HUES64 (cell line): ENCODE results near the gene COQ10B. TPM values are rescaled to one million over a fixed set of nuclear protein-coding genes. Genes with fewer than 3 reads are reported as not detected.

Experiments
- H3K27ac ChIP-seq: 2 replicates; pipeline ENCODE4 v1.7.0; 2013; ENCODE audit warnings: low read depth, low read length, inconsistent platforms
- H3K27me3 ChIP-seq: 2 replicates; pipeline ENCODE4 v1.6.1; 2013; ENCODE audit warnings: mild to moderate bottlenecking, low read length; ENCODE audit not compliant: insufficient read depth
- H3K36me3 ChIP-seq: 2 replicates; pipeline ENCODE4 v1.6.1; 2013; ENCODE audit warnings: mild to moderate bottlenecking, low read length; ENCODE audit not compliant: insufficient read depth
- H3K4me1 ChIP-seq: 2 replicates; pipeline ENCODE4 v1.6.1; 2013; ENCODE audit warnings: mild to moderate bottlenecking, low read length, moderate library complexity; ENCODE audit not compliant: insufficient read depth
- H3K4me3 ChIP-seq: 2 replicates; pipeline ENCODE4 v1.5.1; 2013; ENCODE audit warnings: mild to moderate bottlenecking, low read length, moderate library complexity
- H3K9ac ChIP-seq: 2 replicates; pipeline ENCODE4 v1.6.1; 2013; ENCODE audit warnings: mild to moderate bottlenecking, low read depth, low read length
- H3K9me3 ChIP-seq: 2 replicates; pipeline ENCODE4 v1.6.1; 2013; ENCODE audit warnings: low read depth, low read length; ENCODE audit not compliant: insufficient read depth
- WGBS: fragments of 150-250, 120-280 bp; methylation state at CpG from one replicate; pipeline ENCODE4 v1.1.7; 2013; ENCODE audit warnings: missing lambda C conversion rate; 5-methylcytosine and 5-hydroxymethylcytosine counted together
- polyA plus RNA-seq, 2 experiments: library from polyadenylated mRNA; stranded (reverse); fragments of 50-300 nt; gene quantifications; one replicate each; pipeline ENCODE4 v1.2.3, GENCODE V29; 2013

Gene COQ10B
- 13.3 TPM for polyA plus RNA-seq (2013, experiment 1 of 2)
- 15.6 TPM for polyA plus RNA-seq (2013, experiment 2 of 2)

DNA sequence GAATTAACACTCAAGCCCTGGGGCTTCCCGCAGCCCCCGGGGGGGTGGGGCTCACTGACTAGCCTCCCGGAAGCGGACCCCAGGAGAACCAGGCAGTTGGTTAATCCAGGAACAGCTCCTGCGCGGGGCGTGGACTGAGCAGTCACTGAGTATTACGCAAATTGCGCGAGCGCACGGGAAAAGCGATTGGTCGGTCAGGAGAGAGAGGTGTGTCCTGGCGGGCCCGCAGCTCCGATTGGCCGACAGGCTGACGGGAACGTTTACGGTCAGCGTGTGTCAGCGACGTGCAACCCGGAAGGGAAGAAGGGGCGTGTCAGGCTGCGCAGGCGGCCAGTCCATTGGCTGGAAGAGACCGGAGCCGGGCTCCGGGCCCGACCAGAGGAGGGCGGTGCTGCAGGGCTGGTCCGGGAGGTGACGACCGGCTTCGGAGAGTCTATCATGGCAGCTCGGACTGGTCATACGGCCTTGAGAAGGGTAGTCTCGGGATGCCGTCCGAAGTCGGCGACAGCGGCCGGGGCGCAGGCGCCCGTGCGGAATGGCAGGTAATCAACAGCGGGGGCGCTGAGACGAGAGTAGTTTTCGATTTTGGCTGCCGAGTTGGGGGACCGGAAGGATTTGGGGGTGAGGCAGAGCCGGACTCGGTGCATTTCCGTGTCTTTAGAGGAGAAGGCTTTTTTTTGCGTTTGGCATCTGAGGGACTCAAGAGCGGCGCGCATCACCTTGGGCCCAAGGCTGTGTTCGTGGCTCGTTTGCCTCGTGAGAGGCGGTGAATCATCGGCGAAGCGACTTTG lies at the start of gene COQ10B:
Gene COQ10B (plus strand): TSS at position 430 of the 791 bp plus-strand sequence. CDS start 9 bp downstream, at position 439.
- Histone ChIP-seq H3K9ac (peak within 1 kb of the TSS; percentile 68), H3K4me1 (peaks cover 11% of the 10 kb centered on the region; the same call in 1 of the 2 replicates), H3K9me3 (no peaks in the 10 kb centered on the region), H3K36me3 (no peaks in the 10 kb centered on the region), H3K4me3 (peak within 1 kb of the TSS; percentile 77), H3K27me3 (no peaks in the 10 kb centered on the region), H3K27ac (peak within 1 kb of the TSS; percentile 86)
- WGBS = under 1% methylated on average over 70 of the region's 70 CpGs

DNA sequence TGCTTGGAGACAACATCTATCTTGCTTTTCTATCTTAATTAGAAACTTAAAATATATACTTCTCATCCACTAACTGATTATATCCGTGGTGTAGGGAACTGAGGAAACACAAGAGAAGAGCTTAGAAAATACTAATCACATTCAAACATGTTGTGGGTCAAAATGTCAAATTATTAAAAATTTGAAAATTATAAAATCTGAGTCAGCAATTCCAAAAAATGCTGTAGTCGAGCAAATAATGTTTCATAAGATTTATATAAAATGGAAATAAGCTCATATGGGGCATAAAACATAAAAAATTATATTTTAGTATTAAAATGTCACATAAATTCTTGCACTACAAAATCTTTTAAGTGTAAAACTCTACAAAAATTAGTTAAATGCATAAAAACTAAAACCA lies 47.8 kb upstream of the COQ10B start:
- Histone ChIP-seq H3K9me3 (no peaks in the 10 kb centered on the region), H3K4me1 (no peaks in the 10 kb centered on the region), H3K27ac (no peak overlapping the region), H3K27me3 (no peaks in the 10 kb centered on the region), H3K4me3 (no peak overlapping the region), H3K36me3 (peaks cover 100% of the 10 kb centered on the region), H3K9ac (no peak overlapping the region)
- WGBS = no CpG with 5 or more reads among the region's 2 CpGs

DNA sequence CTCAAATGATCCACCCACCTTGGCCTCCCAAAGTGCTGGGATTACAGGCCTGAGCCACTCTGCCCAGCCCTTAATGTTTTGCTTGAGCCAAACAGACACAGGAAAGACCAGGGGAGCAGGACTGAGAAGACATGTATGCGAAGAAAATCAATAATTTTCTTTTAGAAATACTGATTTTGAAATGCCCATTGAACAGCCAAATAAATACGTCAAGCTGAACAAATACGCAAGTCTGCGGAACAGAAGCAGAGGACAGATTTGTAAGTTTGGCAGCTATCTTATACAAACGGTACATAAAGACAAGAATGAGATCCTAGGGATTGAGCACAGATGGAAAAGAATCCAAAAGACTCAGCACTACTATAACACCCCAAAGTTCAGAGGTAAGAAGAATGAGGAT lies 39.3 kb upstream of the COQ10B start:
- Histone ChIP-seq H3K36me3 (peaks cover 100% of the 10 kb centered on the region), H3K27me3 (no peaks in the 10 kb centered on the region), H3K27ac (no peak overlapping the region), H3K9me3 (no peaks in the 10 kb centered on the region), H3K4me1 (no peaks in the 10 kb centered on the region), H3K9ac (no peak overlapping the region), H3K4me3 (no peak overlapping the region)
- WGBS = 100% methylated on average over 5 of the region's 5 CpGs

- H3K27me3 ChIP-seq = no peaks in the 10 kb centered on the region
- no peak overlapping the region for H3K9ac ChIP-seq
- H3K9me3 ChIP-seq = no peaks in the 10 kb centered on the region
- no peak overlapping the region for H3K4me3 ChIP-seq
- no peaks in the 10 kb centered on the region for H3K4me1 ChIP-seq
- WGBS = 93% methylated on average over 2 of the region's 2 CpGs
- H3K27ac ChIP-seq = no peak overlapping the region
- peaks cover 100% of the 10 kb centered on the region for H3K36me3 ChIP-seq
These were observed 38.8 kb upstream of the COQ10B start for GRCh38 chr2:197414515-197414914.

- H3K4me3 ChIP-seq = no peak overlapping the region
- no peaks in the 10 kb centered on the region for H3K4me1 ChIP-seq
- WGBS = 90% methylated on average over 1 of the region's 1 CpG
- no peaks in the 10 kb centered on the region for H3K9me3 ChIP-seq
- no peak overlapping the region for H3K27ac ChIP-seq
- H3K36me3 ChIP-seq = peaks cover 100% of the 10 kb centered on the region
- no peak overlapping the region for H3K9ac ChIP-seq
- no peaks in the 10 kb centered on the region for H3K27me3 ChIP-seq
These were observed 37.1 kb upstream of the COQ10B start for GRCh38 chr2:197416268-197416667.

- no peaks in the 10 kb centered on the region for H3K27me3 ChIP-seq
- H3K27ac ChIP-seq = no peak overlapping the region
- peaks cover 96% of the 10 kb centered on the region for H3K36me3 ChIP-seq
- no peaks in the 10 kb centered on the region for H3K4me1 ChIP-seq
- no peak overlapping the region for H3K4me3 ChIP-seq
- no peaks in the 10 kb centered on the region for H3K9me3 ChIP-seq
- H3K9ac ChIP-seq = no peak overlapping the region
These were observed 33.9 kb upstream of the COQ10B start for GRCh38 chr2:197419438-197419837.

DNA sequence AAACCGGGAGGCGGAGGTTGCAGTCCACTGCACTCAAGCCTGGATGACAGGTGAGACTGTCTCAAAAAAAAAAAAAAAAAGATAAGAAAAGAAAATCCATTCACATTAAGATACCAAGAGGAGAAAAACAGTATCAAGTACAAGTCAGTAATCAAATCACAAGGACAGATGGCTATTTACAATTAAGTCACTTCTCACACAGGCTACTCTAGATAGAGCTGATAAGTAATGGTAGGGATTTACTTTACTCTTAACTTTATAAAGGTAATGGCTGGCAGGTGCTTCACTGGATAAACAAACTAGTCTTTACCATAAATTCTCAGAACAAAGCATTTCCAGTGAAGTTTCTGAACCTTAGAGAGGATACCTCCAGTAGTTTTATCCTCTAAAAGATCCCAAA lies 30.0 kb upstream of the COQ10B start:
- no peaks in the 10 kb centered on the region for H3K27me3 ChIP-seq
- no peak overlapping the region for H3K9ac ChIP-seq
- H3K4me1 ChIP-seq = peaks cover 8% of the 10 kb centered on the region; the same call in 1 of the 2 replicates
- peaks cover 58% of the 10 kb centered on the region for H3K36me3 ChIP-seq
- H3K27ac ChIP-seq = no peak overlapping the region
- WGBS = 97% methylated on average over 2 of the region's 2 CpGs
- H3K4me3 ChIP-seq = no peak overlapping the region
- H3K9me3 ChIP-seq = no peaks in the 10 kb centered on the region

DNA sequence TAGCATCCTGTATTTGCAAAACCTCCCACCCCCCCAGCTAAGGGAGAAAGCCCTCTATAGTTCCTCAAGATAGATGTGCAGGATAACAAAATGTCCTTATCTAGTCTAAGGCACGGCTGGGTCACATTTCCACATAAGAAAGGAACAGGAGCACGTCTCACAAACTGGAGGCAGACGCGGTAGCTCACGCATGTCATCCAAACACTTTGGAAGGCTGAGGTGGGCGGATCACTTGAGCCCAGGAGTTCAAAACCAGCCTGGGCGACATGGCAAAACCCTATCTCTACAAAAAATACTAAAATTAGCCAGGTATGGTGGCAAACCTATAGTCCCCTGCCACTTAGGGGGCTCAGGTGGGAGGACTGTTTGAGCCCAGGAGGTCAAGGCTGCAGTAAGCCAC lies 27.8 kb upstream of the COQ10B start:
- Histone ChIP-seq H3K4me1 (peaks cover 8% of the 10 kb centered on the region; the same call in 1 of the 2 replicates), H3K9me3 (no peaks in the 10 kb centered on the region), H3K4me3 (no peak overlapping the region), H3K27me3 (no peaks in the 10 kb centered on the region), H3K27ac (no peak overlapping the region), H3K9ac (no peak overlapping the region), H3K36me3 (peaks cover 52% of the 10 kb centered on the region)
- 92% methylated on average over 7 of the region's 7 CpGs for WGBS

- Histone ChIP-seq H3K4me1 (peaks cover 13% of the 10 kb centered on the region), H3K9me3 (no peaks in the 10 kb centered on the region), H3K27ac (no peak overlapping the region), H3K4me3 (no peak overlapping the region), H3K36me3 (peaks cover 40% of the 10 kb centered on the region), H3K27me3 (no peaks in the 10 kb centered on the region), H3K9ac (no peak overlapping the region)
- 98% methylated on average over 2 of the region's 2 CpGs for WGBS
These were observed 26.4 kb upstream of the COQ10B start for GRCh38 chr2:197426723-197427603.

- Histone ChIP-seq H3K9ac (no peak overlapping the region), H3K4me1 (peaks cover 20% of the 10 kb centered on the region), H3K36me3 (peaks cover 31% of the 10 kb centered on the region), H3K27ac (no peak overlapping the region), H3K27me3 (no peaks in the 10 kb centered on the region), H3K4me3 (no peak overlapping the region), H3K9me3 (no peaks in the 10 kb centered on the region)
- WGBS = 96% methylated on average over 1 of the region's 3 CpGs
These were observed 25.4 kb upstream of the COQ10B start for GRCh38 chr2:197427986-197428385.

GRCh38 chr2:197431858-197432257 lies 21.5 kb upstream of the COQ10B start:
- no peaks in the 10 kb centered on the region for H3K9me3 ChIP-seq
- no peaks in the 10 kb centered on the region for H3K27me3 ChIP-seq
- WGBS = 87% methylated on average over 6 of the region's 6 CpGs
- H3K27ac ChIP-seq = no peak overlapping the region
- peaks cover 19% of the 10 kb centered on the region for H3K36me3 ChIP-seq
- no peak overlapping the region for H3K9ac ChIP-seq
- H3K4me1 ChIP-seq = peaks cover 26% of the 10 kb centered on the region
- H3K4me3 ChIP-seq = no peak overlapping the region
